ENCODE results near the gene HMGB3.
"Not testable (repeated sequence)": the region's sequence is repeated elsewhere in the genome, so short reads cannot be mapped to it uniquely, and the experiment has no call there.

The HMGB3 gene

GRCh38 chrX:150977411-150978162 lies 5.5 kb upstream of the HMGB3 start:
- DNase-seq (ENCODE audit: low read depth) = no peak

- no peak for DNase-seq (ENCODE audit: low read depth)
Observed at GRCh38 chrX:150980186-150980585, 2.9 kb upstream of the HMGB3 start.

GRCh38 chrX:150980711-150981110 lies 2.4 kb upstream of the HMGB3 start:
- DNase-seq (ENCODE audit: low read depth) = no peak

DNA sequence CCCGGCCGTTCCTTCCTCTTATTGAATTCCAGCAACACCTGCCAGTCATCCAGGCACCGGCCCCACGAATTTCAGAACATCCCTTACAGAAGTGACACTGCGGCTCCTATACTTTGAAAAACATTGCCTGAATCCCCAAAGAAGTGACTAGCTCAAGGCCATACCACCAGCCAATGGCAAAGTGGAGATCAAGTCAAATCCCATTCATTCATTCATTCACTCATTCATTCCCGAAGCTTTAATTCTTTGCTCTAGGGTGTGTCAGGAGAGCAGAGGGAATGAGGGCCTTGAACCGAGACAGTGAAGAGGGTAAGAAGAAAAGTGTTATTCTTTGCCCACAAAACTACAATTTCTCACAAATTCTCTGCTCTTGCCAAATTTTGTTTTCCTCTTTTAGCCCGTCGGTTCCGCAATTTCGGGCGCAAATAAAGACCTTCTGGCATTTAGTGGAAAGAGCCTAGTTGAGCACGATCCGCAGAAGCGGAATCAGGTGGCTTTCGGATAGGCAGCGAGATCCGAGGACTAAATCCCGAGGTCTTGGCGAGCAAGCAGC lies 824 bp upstream of the HMGB3 start:
- DNase-seq (ENCODE audit: low read depth) = no peak

GRCh38 chrX:150983521-150984168 lies 510 bp downstream of the HMGB3 start:
- DNase-seq (ENCODE audit: low read depth) = peak; percentile 12

DNA sequence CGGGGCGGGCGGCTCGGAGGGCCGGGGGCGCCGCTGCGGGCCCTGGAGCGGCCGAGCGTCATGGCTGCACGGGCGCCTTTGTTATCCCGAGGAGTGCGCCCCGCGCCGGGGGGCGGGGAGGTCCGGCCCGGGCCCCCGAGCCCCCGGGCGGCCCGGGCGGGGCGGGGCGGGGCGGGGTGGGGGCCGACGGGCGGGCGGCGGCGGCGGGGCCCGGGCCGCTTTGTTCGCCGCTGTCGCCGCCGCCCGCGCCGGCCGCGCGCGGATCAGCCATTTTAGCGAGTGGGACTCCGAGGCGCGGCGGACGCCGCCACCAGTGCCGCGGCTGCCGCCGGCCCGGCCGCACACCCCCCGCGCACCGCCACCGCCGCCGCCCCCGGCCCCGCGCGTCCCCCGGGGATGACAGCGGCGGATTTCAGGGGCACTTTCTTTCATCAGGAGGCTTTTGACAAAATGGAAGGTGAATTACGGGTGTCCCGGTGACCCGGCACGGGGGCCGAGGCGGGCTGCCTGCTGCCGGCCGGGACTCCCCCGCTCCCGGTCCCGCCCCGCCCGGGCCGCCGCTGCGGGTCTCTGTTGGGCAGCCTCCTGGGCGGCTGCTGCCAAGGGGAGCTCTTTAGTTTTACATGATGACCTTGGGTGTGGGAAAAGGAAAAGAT lies 1.2 kb downstream of the HMGB3 start:
- peak; percentile 2 for DNase-seq (ENCODE audit: low read depth)

- not testable (repeated sequence) for DNase-seq (ENCODE audit: low read depth)
Observed at GRCh38 chrX:150987687-150988086, 4.6 kb downstream of the HMGB3 start.

- DNase-seq (ENCODE audit: low read depth) = no peak
Observed at GRCh38 chrX:150989420-150989819, 6.3 kb downstream of the HMGB3 start.

DNA sequence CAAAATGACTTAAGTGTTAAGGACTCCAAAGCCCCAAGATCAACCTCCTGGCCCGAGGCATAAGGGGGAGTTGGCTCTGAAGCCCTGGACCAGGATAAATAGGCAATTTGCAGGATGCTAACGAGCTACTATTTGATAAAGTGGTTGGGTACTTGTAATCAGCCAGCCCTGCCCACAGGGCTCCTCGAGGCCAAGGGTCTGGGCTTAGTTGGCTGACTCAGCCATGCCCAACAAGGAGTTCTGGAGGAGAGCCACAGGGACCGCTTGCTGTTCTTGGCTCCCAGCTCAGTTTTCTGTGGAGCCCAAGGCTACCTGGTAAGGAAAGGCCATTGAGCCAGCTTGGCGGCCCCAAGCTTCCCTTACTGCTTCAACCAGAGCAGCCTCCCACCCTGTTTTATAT lies 7.8 kb downstream of the HMGB3 start:
- no peak for DNase-seq (ENCODE audit: low read depth)

GRCh38 chrX:151000861-151001331 lies 17.8 kb downstream of the HMGB3 start:
- DNase-seq (ENCODE audit: low read depth) = no peak

DNA sequence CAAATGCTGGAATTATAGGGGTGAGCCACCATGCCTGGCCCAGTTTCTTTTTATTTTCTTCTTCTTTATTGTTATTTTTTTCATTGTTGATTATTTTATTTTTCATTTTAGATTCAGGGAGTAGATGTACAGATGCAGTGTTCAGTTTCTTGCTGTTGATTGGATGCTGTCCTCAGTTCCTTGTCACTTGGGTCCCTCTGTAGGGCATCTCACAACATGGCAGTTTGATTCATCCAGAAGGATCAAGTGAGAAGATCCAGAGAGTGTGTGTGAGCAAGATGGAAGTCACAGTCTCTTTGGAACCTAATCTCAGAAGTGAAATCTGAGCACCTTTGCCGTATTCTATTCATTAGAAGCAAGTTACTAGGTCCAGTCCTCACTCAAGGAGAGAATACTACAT lies 20.9 kb downstream of the HMGB3 start:
- no peak for DNase-seq (ENCODE audit: low read depth)

- no peak for DNase-seq (ENCODE audit: low read depth)
Observed at GRCh38 chrX:151006410-151007109, 23.4 kb downstream of the HMGB3 start.

- no peak for DNase-seq (ENCODE audit: low read depth)
Observed at GRCh38 chrX:151009582-151009981, 26.4 kb downstream of the HMGB3 start.

- DNase-seq (ENCODE audit: low read depth) = no peak
Observed at GRCh38 chrX:151013164-151013743, 30.1 kb downstream of the HMGB3 start.

DNA sequence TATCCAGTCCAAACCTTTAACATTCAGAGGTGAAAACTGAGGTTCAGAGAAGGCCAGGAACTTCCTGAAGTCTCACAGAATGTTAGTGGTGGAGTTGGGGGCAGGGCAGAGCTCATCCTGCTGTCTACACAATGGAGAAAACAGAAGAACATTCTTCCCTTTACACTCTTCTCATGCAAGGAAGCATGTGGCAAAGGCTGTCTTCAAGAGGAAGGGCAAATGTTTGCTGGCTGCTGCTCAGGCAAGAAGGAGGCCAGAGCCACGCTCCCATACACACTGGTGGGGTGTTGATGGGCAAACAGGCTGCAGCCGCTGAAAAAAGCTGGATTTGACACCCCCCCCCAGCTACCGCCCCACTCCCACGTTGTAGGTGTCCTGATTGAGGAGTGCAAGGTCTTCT lies 32.5 kb downstream of the HMGB3 start:
- no peak for DNase-seq (ENCODE audit: low read depth)

DNA sequence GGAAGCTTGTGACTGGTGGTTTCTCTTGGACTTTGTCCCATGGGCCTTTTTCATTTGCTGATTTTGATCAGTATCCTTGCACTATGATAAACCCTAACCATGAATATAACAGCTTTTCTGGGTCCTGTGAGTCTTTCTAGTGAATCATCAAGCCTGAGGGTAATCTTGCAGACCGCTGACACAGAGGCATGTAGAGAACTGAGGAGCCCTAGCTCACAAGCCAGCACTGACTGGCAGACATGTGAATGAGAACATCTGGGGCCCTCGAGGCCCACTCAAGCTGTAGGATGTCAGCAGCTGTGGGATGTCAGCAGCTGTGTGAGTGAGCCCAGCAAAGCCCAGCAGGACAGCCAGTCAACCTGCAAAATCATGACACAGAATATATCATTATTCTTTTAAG lies 36.7 kb downstream of the HMGB3 start:
- no peak for DNase-seq (ENCODE audit: low read depth)

DNA sequence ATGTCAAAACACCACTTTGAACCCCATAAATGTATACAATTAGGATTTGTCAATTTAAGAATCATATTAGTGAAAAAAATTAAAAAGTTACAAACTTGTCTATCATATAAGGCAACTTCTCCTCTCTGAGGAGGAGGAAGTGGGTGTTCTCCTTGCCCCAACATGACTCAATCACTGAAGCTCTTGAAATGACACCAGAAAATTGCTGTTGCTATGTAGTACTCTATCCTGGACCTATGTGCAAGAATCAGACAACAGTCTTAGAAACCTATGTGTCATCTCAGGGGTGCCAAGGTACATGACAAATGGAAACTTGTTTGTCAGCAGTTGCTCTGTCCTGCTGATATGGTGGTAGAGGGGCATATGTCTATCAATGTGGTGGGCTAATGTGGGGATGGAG lies 47.7 kb downstream of the HMGB3 start:
- no peak for DNase-seq (ENCODE audit: low read depth)

DNA sequence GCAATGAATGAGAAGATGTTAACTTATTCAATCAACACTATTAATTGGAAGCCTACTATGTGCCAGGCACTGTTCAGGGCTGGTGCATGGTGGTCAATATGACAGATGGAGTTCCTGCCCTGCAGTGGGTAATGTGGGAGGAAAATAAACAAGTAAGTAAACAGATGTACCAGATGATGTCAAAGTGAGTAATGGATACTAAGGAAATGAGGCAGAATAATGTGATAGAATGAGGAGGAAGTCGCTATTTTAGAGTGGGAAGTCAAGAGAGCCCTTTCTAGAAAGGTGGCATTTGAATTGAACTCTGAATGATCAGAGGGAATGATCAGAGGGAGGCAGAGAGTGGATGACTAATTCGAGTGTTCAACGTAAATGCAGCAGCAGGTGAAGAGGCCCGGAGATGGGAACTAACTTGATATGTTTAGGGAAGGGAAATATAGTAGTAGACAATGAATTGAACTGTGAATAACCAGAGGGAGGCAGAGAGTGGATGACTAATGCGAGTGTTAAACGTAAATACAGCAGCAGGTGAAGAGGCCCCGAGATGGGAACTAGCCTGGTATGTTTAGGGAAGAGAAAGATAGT lies 48.3 kb downstream of the HMGB3 start:
- DNase-seq (ENCODE audit: low read depth) = no peak

- DNase-seq (ENCODE audit: low read depth) = no peak
Observed at GRCh38 chrX:151039351-151039750, 56.2 kb downstream of the HMGB3 start.

All from activated T-cell treated with anti-CD3 and anti-CD28 coated beads for 48 hours (primary cell).